Peyer's patch (tissue), 4 donors: ENCODE results near the gene CLASRP. TPM values are rescaled to one million over a fixed set of nuclear protein-coding genes. Genes with fewer than 3 reads are reported as not detected.

Experiments used
- DNase-seq, 3 donors: peaks; one replicate each; pipeline ENCODE4 v3.0.0-alpha.2; 2017 to 2019
- H3K27ac ChIP-seq, 4 donors: fragments of 200-600 bp; sonication (generic); one replicate each; pipeline ENCODE4 v1.5.1; 2016 to 2019
- H3K27me3 ChIP-seq, 2 donors: fragments of 200-600 bp; sonication (generic); one replicate each; pipeline ENCODE4 v1.5.1; 2019
- H3K36me3 ChIP-seq, 3 donors: fragments of 200-600 bp; sonication (generic); one replicate each; pipeline ENCODE4 v1.5.1; 2016 to 2019
- H3K4me1 ChIP-seq, 4 donors: fragments of 200-600 bp; sonication (generic); one replicate each; pipeline ENCODE4 v1.5.1; 2016 to 2019
- H3K4me3 ChIP-seq, 4 donors: fragments of 200-600 bp; sonication (generic); 1 replicate in 3 of 4; 2 replicates in 1 of 4; pipeline ENCODE4 v1.5.1; 2016 to 2019; ENCODE audit warnings: mild to moderate bottlenecking in 1 of 4
- H3K9me3 ChIP-seq, 4 donors: fragments of 200-600 bp; sonication (generic); one replicate each; pipeline ENCODE4 v1.5.1; 2016 to 2019; ENCODE audit warnings: mild to moderate bottlenecking in 1 of 4
- POLR2A ChIP-seq, 2 donors: fragments of 450-650 bp; IDR thresholded peaks; one replicate each; pipeline ENCODE4 v1.5.1; 2017; ENCODE audit warnings: antibody characterized with exemption in 2 of 2, mild to moderate bottlenecking in 2 of 2, moderate library complexity in 2 of 2
- total RNA-seq, 4 donors: library from RNA; depleted of rRNA; stranded (reverse); fragments of >200 nt; gene quantifications; one replicate each; pipeline ENCODE4 v1.1.0, GENCODE V29; 2016
- TF ChIP-seq, protein P1 (sequence below), 6 experiments: fragments of 450-650 bp in 4 of 6; fragments of 200-600 bp in 2 of 6; sonication (generic) in 1 of 6; IDR thresholded peaks; one replicate each; pipeline ENCODE4 v1.5.1; 2017 to 2019; ENCODE audit warnings: antibody characterized with exemption in 6 of 6, mild to moderate bottlenecking in 3 of 6, moderate library complexity in 1 of 6

CLASRP gene
- total RNA-seq, 4 donors from 2014 or later: 94.2 to 310 (median 147) TPM

- H3K27me3 ChIP-seq: no peaks in the 10 kb centered on the region
- no peak for TF ChIP-seq POLR2A (IDR thresholded peaks at IDR 0.05)
- TF ChIP-seq, protein P1, sequence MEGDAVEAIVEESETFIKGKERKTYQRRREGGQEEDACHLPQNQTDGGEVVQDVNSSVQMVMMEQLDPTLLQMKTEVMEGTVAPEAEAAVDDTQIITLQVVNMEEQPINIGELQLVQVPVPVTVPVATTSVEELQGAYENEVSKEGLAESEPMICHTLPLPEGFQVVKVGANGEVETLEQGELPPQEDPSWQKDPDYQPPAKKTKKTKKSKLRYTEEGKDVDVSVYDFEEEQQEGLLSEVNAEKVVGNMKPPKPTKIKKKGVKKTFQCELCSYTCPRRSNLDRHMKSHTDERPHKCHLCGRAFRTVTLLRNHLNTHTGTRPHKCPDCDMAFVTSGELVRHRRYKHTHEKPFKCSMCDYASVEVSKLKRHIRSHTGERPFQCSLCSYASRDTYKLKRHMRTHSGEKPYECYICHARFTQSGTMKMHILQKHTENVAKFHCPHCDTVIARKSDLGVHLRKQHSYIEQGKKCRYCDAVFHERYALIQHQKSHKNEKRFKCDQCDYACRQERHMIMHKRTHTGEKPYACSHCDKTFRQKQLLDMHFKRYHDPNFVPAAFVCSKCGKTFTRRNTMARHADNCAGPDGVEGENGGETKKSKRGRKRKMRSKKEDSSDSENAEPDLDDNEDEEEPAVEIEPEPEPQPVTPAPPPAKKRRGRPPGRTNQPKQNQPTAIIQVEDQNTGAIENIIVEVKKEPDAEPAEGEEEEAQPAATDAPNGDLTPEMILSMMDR (IDR thresholded peaks at IDR 0.05): no peak
- H3K4me3 ChIP-seq: no peak overlapping the region
- DNase-seq: no peak
- H3K36me3 ChIP-seq: peaks cover 0 to 99% (median 4%) of the 10 kb centered on the region in 3 donors
- H3K27ac ChIP-seq: peak overlapping the region in 1 of 4 donors; percentile 14
- H3K4me1 ChIP-seq: no peaks in the 10 kb centered on the region
- no peaks in the 10 kb centered on the region for H3K9me3 ChIP-seq
Observed at GRCh38 chr19:45057444-45057843, 18.6 kb downstream of the CLASRP start.

GRCh38 chr19:45058622-45059159 is 19.8 kb downstream of the CLASRP start:
- Histone ChIP-seq H3K4me3 (no peak overlapping the region), H3K27me3 (no peaks in the 10 kb centered on the region), H3K9me3 (no peaks in the 10 kb centered on the region), H3K4me1 (no peaks in the 10 kb centered on the region), H3K27ac (no peak overlapping the region), H3K36me3 (peaks cover 0 to 98% (median 4%) of the 10 kb centered on the region in 3 donors)
- TF ChIP-seq POLR2A (IDR thresholded peaks at IDR 0.05): no peak
- TF ChIP-seq, protein P1 (IDR thresholded peaks at IDR 0.05): no peak
- DNase-seq: no peak

GRCh38 chr19:45059258-45059965 is 20.6 kb downstream of the CLASRP start:
- no peaks in the 10 kb centered on the region for H3K9me3 ChIP-seq
- DNase-seq: peak; percentile 84 to 93 (median 84)
- no peaks in the 10 kb centered on the region for H3K27me3 ChIP-seq
- no peak overlapping the region for H3K4me3 ChIP-seq
- TF ChIP-seq, protein P1 (IDR thresholded peaks at IDR 0.05): peak; percentile 72 to 94 (median 90)
- no peak for TF ChIP-seq POLR2A (IDR thresholded peaks at IDR 0.05)
- H3K4me1 ChIP-seq: no peaks in the 10 kb centered on the region
- no peak overlapping the region for H3K27ac ChIP-seq
- peaks cover 0 to 98% (median 4%) of the 10 kb centered on the region in 3 donors for H3K36me3 ChIP-seq

GRCh38 chr19:45061965-45062364 is 23.1 kb downstream of the CLASRP start:
- Histone ChIP-seq H3K4me1 (no peaks in the 10 kb centered on the region), H3K36me3 (peaks cover 0 to 97% (median 4%) of the 10 kb centered on the region in 3 donors)
- TF ChIP-seq, protein P1 (IDR thresholded peaks at IDR 0.05): no peak
- TF ChIP-seq POLR2A (IDR thresholded peaks at IDR 0.05): no peak

DNA sequence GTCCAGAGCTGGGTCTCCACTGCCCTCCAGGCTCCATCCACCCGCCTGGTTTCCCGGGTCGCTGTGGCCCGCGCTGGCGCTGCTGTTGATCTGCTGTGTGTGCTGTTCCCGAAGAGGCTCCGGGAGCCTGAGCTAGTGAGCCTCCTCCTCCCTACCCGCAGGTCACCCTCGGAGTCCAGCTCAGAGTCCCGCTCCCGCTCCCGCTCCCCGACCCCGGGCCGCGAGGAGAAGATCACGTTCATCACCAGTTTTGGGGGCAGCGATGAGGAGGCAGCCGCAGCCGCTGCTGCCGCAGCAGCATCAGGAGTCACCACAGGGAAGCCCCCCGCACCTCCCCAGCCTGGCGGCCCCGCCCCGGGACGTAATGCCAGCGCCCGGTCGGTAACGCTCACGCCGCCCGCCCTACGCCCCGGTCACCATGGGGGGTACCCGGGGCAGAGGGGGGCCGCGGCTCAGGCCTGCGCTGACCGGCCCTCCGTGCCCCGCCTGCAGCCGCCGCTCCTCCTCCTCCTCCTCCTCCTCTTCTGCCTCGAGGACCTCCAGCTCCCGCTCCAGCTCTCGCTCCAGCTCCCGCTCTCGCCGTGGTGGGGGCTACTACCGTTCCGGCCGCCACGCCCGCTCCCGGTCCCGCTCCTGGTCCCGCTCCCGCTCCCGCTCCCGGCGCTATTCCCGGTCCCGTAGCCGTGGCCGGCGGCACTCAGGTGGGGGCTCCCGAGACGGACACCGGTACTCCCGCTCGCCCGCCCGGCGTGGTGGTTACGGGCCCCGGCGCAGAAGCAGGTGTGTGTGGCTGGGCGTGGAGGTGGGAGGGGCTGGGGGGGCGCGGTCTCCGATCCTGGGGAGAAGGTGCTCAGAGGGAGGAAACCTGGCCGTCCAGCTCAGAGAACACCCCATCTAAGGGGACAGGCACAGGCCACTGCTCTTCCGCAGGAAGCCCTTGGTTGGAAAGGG is 25.3 kb downstream of the CLASRP start:
- TF ChIP-seq POLR2A (IDR thresholded peaks at IDR 0.05): no peak
- TF ChIP-seq, protein P1 (IDR thresholded peaks at IDR 0.05): no peak
- peaks cover 0 to 97% (median 4%) of the 10 kb centered on the region in 3 donors for H3K36me3 ChIP-seq
- no peak overlapping the region for H3K27ac ChIP-seq
- H3K4me3 ChIP-seq: no peak overlapping the region
- H3K9me3 ChIP-seq: no peaks in the 10 kb centered on the region
- no peaks in the 10 kb centered on the region for H3K27me3 ChIP-seq
- DNase-seq: no peak
- no peaks in the 10 kb centered on the region for H3K4me1 ChIP-seq

More at GRCh38 chr19:45061965-45062364, 23.1 kb downstream of the CLASRP start:
- Histone ChIP-seq H3K27ac (no peak overlapping the region), H3K27me3 (no peaks in the 10 kb centered on the region), H3K4me3 (no peak overlapping the region), H3K9me3 (no peaks in the 10 kb centered on the region)
- DNase-seq: no peak
